Nephron progenitor cell (in vitro differentiated cells): Measurements from ENCODE around the gene SDK1.

Source experiments
- DNase-seq: peaks from one replicate; pipeline ENCODE4 v3.0.0; 2021
- H3K27ac Mint-ChIP-seq: 2 replicates; pipeline ENCODE4 v1.8.0; 2021; ENCODE audit warnings: mild to moderate bottlenecking, moderate library complexity, mixed read lengths
- H3K27me3 Mint-ChIP-seq: 2 replicates; pipeline ENCODE4 v1.8.0; 2021; ENCODE audit warnings: mild to moderate bottlenecking, low read depth, mixed read lengths; ENCODE audit not compliant: poor library complexity
- H3K36me3 Mint-ChIP-seq: 2 replicates; pipeline ENCODE4 v1.8.0; 2021; ENCODE audit warnings: low read depth, mixed read lengths
- H3K4me1 Mint-ChIP-seq: 2 replicates; pipeline ENCODE4 v1.8.0; 2021; ENCODE audit warnings: mixed read lengths
- H3K4me3 Mint-ChIP-seq: 2 replicates; pipeline ENCODE4 v1.8.0; 2021; ENCODE audit warnings: mild to moderate bottlenecking, moderate library complexity, mixed read lengths
- H3K9me3 Mint-ChIP-seq: 2 replicates; pipeline ENCODE4 v1.8.0; 2021; ENCODE audit warnings: mild to moderate bottlenecking, moderate library complexity, mixed read lengths
- TF ChIP-seq, protein P1 (sequence below): fragments of 200-600 bp; sonication (generic); IDR thresholded peaks from 2 replicates; pipeline ENCODE4 v1.5.0; 2021; ENCODE audit warnings: antibody characterized with exemption

Gene SDK1

GRCh38 chr7:3309956-3310355 lies 8.9 kb downstream of the SDK1 start:
- no peaks in the 10 kb centered on the region for H3K9me3 Mint-ChIP-seq
- H3K4me1 Mint-ChIP-seq, result no peaks in the 10 kb centered on the region
- TF ChIP-seq, protein P1, sequence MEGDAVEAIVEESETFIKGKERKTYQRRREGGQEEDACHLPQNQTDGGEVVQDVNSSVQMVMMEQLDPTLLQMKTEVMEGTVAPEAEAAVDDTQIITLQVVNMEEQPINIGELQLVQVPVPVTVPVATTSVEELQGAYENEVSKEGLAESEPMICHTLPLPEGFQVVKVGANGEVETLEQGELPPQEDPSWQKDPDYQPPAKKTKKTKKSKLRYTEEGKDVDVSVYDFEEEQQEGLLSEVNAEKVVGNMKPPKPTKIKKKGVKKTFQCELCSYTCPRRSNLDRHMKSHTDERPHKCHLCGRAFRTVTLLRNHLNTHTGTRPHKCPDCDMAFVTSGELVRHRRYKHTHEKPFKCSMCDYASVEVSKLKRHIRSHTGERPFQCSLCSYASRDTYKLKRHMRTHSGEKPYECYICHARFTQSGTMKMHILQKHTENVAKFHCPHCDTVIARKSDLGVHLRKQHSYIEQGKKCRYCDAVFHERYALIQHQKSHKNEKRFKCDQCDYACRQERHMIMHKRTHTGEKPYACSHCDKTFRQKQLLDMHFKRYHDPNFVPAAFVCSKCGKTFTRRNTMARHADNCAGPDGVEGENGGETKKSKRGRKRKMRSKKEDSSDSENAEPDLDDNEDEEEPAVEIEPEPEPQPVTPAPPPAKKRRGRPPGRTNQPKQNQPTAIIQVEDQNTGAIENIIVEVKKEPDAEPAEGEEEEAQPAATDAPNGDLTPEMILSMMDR, result no peak
- H3K4me3 Mint-ChIP-seq, result no peak overlapping the region
- H3K27ac Mint-ChIP-seq, result no peak overlapping the region
- DNase-seq, result no peak
- no peaks in the 10 kb centered on the region for H3K36me3 Mint-ChIP-seq
- H3K27me3 Mint-ChIP-seq, result peaks cover 4% of the 10 kb centered on the region

DNA sequence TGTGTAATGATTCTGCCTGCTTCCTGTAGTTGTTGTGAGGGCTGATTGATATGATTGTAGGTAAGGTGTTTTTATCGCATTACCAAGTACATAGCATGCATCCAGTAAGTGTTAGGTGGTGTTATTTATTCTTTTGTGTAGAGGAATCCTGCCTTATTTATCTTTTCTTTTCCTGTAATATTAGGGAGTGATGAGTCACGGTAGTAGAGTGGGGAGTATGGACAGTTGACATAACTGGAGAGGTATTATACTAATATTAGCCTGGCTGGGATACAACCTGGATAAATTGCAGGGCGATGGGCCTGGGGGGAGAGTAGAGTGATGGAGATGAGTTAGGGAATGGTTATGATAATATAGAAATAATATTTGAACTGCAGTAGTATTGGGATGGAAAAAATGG lies 9.8 kb downstream of the SDK1 start:
- Mint-ChIP-seq H3K36me3 (no peaks in the 10 kb centered on the region), H3K4me1 (no peaks in the 10 kb centered on the region), H3K27ac (no peak overlapping the region), H3K9me3 (no peaks in the 10 kb centered on the region), H3K4me3 (no peak overlapping the region), H3K27me3 (no peaks in the 10 kb centered on the region)
- TF ChIP-seq, protein P1, result no peak
- DNase-seq, result no peak

DNA sequence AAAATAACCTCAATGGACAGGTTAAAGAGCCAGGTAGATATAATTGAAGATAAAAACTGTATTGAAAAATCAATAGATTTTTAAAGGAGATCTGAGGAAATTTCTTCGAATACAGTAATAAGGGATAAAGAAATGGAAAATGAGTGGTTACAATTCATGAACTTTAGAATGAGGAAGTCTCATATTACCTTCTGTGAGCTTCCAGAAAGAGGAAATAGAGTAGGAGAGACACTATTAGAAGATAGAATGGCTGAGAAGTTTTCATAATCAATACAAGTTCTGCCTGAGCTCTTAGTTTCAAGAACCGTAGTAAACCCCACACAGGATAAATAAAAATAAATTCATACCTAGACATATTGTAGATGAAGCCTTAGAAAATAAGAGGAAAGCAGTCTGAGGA lies 11.5 kb downstream of the SDK1 start:
- H3K9me3 Mint-ChIP-seq, result no peaks in the 10 kb centered on the region
- H3K27ac Mint-ChIP-seq, result no peak overlapping the region
- H3K36me3 Mint-ChIP-seq, result no peaks in the 10 kb centered on the region
- H3K27me3 Mint-ChIP-seq, result no peaks in the 10 kb centered on the region
- TF ChIP-seq, protein P1, result no peak
- no peak for DNase-seq
- no peak overlapping the region for H3K4me3 Mint-ChIP-seq
- no peaks in the 10 kb centered on the region for H3K4me1 Mint-ChIP-seq

DNA sequence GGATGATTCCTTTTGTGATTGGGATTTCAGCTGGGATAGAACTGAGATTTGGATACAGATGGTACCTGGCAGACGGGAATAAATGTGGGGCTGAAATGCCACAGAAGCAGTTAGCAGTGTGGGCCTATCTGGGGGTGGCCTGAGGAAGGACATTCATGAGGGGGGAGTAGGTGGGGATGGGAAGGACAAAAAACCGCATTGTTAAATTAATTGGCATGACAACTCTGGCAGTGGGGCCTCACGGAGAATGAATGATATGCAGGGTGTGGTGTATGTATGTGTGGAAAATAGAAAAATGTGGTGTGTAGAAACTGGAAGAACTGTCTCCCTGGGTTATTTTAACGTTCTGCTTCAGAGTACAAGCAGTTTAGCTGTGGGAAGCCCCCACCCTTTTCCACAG lies 17.8 kb downstream of the SDK1 start:
- TF ChIP-seq, protein P1, result no peak
- Mint-ChIP-seq H3K27me3 (no peaks in the 10 kb centered on the region), H3K4me3 (no peak overlapping the region), H3K27ac (no peak overlapping the region), H3K4me1 (no peaks in the 10 kb centered on the region), H3K9me3 (peaks cover 16% of the 10 kb centered on the region), H3K36me3 (peaks cover 15% of the 10 kb centered on the region)
- no peak for DNase-seq

- H3K27me3 Mint-ChIP-seq, result no peaks in the 10 kb centered on the region
- TF ChIP-seq, protein P1, result no peak
These were observed 20.2 kb downstream of the SDK1 start for GRCh38 chr7:3321206-3321605.

GRCh38 chr7:3321745-3322144 lies 20.7 kb downstream of the SDK1 start:
- peaks cover 16% of the 10 kb centered on the region for H3K36me3 Mint-ChIP-seq
- H3K4me3 Mint-ChIP-seq, result no peak overlapping the region
- TF ChIP-seq, protein P1, result no peak
- H3K27ac Mint-ChIP-seq, result no peak overlapping the region
- H3K27me3 Mint-ChIP-seq, result no peaks in the 10 kb centered on the region
- peaks cover 17% of the 10 kb centered on the region for H3K9me3 Mint-ChIP-seq
- no peak for DNase-seq
- H3K4me1 Mint-ChIP-seq, result no peaks in the 10 kb centered on the region

More at GRCh38 chr7:3321206-3321605, 20.2 kb downstream of the SDK1 start:
- peaks cover 17% of the 10 kb centered on the region for H3K9me3 Mint-ChIP-seq
- H3K4me1 Mint-ChIP-seq, result no peaks in the 10 kb centered on the region
- H3K27ac Mint-ChIP-seq, result no peak overlapping the region
- H3K4me3 Mint-ChIP-seq, result no peak overlapping the region
- no peak for DNase-seq
- H3K36me3 Mint-ChIP-seq, result peaks cover 16% of the 10 kb centered on the region
